Activated CD4-positive, alpha-beta T cell treated with anti-CD3 and anti-CD28 coated beads, Interleukin-2, amount 50 U/mL, for 1 hour (primary cell): ENCODE data around the gene FOXO6.
A peak's percentile ranks its signal among the peaks of the same experiment; 100 is the strongest.

Experiments
- DNase-seq: peaks from one replicate; pipeline ENCODE4 v3.0.0-alpha.2; 2020

The FOXO6 gene

GRCh38 chr1:41353744-41354143 is 7.5 kb upstream of the FOXO6 start:
- no peak for DNase-seq

- DNase-seq: no peak
Observed at GRCh38 chr1:41354956-41355355, 6.3 kb upstream of the FOXO6 start.

GRCh38 chr1:41355356-41355755 is 5.9 kb upstream of the FOXO6 start:
- DNase-seq: no peak

GRCh38 chr1:41355761-41356160 is 5.5 kb upstream of the FOXO6 start:
- DNase-seq: no peak

- no peak for DNase-seq
Observed at GRCh38 chr1:41356752-41357151, 4.5 kb upstream of the FOXO6 start.

- DNase-seq: no peak
Observed at GRCh38 chr1:41357451-41358101, 3.7 kb upstream of the FOXO6 start.

- no peak for DNase-seq
Observed at GRCh38 chr1:41358131-41359021, 2.9 kb upstream of the FOXO6 start.

GRCh38 chr1:41359211-41360073 is 1.8 kb upstream of the FOXO6 start:
- no peak for DNase-seq

GRCh38 chr1:41360074-41360785 is 1.0 kb upstream of the FOXO6 start:
- DNase-seq: no peak

GRCh38 chr1:41361495-41362356 is 492 bp downstream of the FOXO6 start:
- no peak for DNase-seq

- no peak for DNase-seq
Observed at GRCh38 chr1:41362357-41362721, 1.1 kb downstream of the FOXO6 start.

GRCh38 chr1:41362749-41363590 is 1.7 kb downstream of the FOXO6 start:
- no peak for DNase-seq

- no peak for DNase-seq
Observed at GRCh38 chr1:41363591-41364320, 2.5 kb downstream of the FOXO6 start.

- DNase-seq: no peak
Observed at GRCh38 chr1:41364442-41365319, 3.4 kb downstream of the FOXO6 start.

GRCh38 chr1:41365320-41365633 is 4.0 kb downstream of the FOXO6 start:
- no peak for DNase-seq

GRCh38 chr1:41365772-41366454 is 4.7 kb downstream of the FOXO6 start:
- no peak for DNase-seq

- peak; percentile 43 for DNase-seq
Observed at GRCh38 chr1:41366455-41367287, 5.4 kb downstream of the FOXO6 start.

- DNase-seq: no peak
Observed at GRCh38 chr1:41367288-41367642, 6.0 kb downstream of the FOXO6 start.
